ENCODE results near the gene ADGRL3.

ADGRL3 gene

GRCh38 chr4:61440321-61440720, 240.2 kb downstream of the ADGRL3 start:
- H3K4me3 ChIP-seq (ENCODE audit: extremely low read depth, insufficient read depth, low read length, poor library complexity, severe bottlenecking) = no peak overlapping the region
- no peak overlapping the region for H3K27ac ChIP-seq (ENCODE audit: low read depth, low read length, severe bottlenecking)
- H3K4me1 ChIP-seq (ENCODE audit: control insufficient read depth, insufficient read depth, low read length, poor library complexity, severe bottlenecking) = peaks cover 5% of the 10 kb centered on the region
- no peaks in the 10 kb centered on the region for H3K36me3 ChIP-seq (ENCODE audit: control insufficient read depth, insufficient read depth, low read length)
- WGBS, 2 experiments (ENCODE audit: insufficient coverage in 2 of 2) = 89% methylated on average over 3 of the region's 4 CpGs; no CpG with 5 or more reads in 1 of the 2 experiments
- no peaks in the 10 kb centered on the region for H3K9me3 ChIP-seq (ENCODE audit: control insufficient read depth, low read length)

DNA sequence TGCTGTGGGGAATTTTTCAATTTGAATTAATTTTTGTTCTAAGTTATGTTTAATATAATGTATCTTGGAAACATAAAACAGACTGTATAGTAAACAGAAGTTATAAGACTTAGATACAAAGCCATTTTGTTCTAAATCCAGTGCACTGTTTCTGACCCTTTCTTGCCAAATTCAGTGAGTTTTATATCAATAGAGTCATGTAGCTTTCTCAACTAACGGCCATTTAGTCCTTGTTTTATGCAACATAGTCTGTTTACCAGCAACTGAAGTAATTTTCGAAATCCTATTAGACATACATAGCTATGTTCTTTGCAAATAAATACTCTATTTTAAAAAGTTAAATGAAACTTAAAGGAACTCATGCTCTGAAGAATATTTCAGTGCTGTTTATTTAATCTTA, 242.8 kb downstream of the ADGRL3 start:
- no peaks in the 10 kb centered on the region for H3K36me3 ChIP-seq (ENCODE audit: control insufficient read depth, insufficient read depth, low read length)
- no peak overlapping the region for H3K27ac ChIP-seq (ENCODE audit: low read depth, low read length, severe bottlenecking)
- peaks cover 5% of the 10 kb centered on the region for H3K4me1 ChIP-seq (ENCODE audit: control insufficient read depth, insufficient read depth, low read length, poor library complexity, severe bottlenecking)
- H3K9me3 ChIP-seq (ENCODE audit: control insufficient read depth, low read length) = no peaks in the 10 kb centered on the region
- H3K4me3 ChIP-seq (ENCODE audit: extremely low read depth, insufficient read depth, low read length, poor library complexity, severe bottlenecking) = no peak overlapping the region
- WGBS, 2 experiments (ENCODE audit: insufficient coverage in 2 of 2) = no CpG with 5 or more reads among the region's 2 CpGs

GRCh38 chr4:61443813-61444510, 243.8 kb downstream of the ADGRL3 start:
- Histone ChIP-seq H3K27ac (ENCODE audit: low read depth, low read length, severe bottlenecking) (peak overlapping the region; percentile 80), H3K9me3 (ENCODE audit: control insufficient read depth, low read length) (no peaks in the 10 kb centered on the region), H3K4me1 (ENCODE audit: control insufficient read depth, insufficient read depth, low read length, poor library complexity, severe bottlenecking) (peaks cover 5% of the 10 kb centered on the region), H3K4me3 (ENCODE audit: extremely low read depth, insufficient read depth, low read length, poor library complexity, severe bottlenecking) (no peak overlapping the region), H3K36me3 (ENCODE audit: control insufficient read depth, insufficient read depth, low read length) (no peaks in the 10 kb centered on the region)
- WGBS, 2 experiments (ENCODE audit: insufficient coverage in 2 of 2) = 67 to 80% methylated on average over 1 of the region's 2 CpGs

DNA sequence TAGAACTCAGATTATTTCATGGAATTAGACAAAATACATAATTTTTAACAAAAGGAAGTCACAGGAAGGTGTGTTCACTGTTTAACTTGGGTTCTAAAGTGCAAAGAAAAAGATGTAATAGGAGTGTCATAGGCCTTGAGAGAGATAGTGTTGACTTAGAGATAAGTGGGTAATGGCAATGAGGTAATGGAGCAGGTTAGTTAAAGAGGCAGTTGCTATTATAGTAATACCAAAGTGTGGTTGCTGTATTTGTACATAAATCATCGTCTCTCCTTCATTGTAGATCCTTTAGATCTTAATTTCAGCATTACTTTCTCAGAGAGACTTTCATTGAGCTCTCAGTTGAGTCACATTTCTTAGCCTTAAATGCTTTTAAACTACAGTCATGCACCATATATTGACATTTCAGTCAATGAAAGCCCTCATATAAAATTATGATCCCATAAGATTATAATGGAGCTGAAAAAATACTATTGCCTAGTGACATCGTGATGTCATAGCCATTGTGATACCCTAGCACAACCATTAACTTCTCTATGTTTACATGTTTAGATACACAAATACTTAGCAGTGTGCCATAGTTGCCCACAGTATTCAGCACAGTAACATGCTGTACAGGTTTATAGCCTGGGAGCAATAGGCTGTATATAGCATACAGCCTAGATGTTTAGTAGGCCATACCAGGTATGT, 245.4 kb downstream of the ADGRL3 start:
- Histone ChIP-seq H3K4me3 (ENCODE audit: extremely low read depth, insufficient read depth, low read length, poor library complexity, severe bottlenecking) (no peak overlapping the region), H3K9me3 (ENCODE audit: control insufficient read depth, low read length) (no peaks in the 10 kb centered on the region), H3K36me3 (ENCODE audit: control insufficient read depth, insufficient read depth, low read length) (no peaks in the 10 kb centered on the region), H3K27ac (ENCODE audit: low read depth, low read length, severe bottlenecking) (no peak overlapping the region), H3K4me1 (ENCODE audit: control insufficient read depth, insufficient read depth, low read length, poor library complexity, severe bottlenecking) (peaks cover 5% of the 10 kb centered on the region)
- no CpG with 5 or more reads among the region's 2 CpGs for WGBS, 2 experiments (ENCODE audit: insufficient coverage in 2 of 2)

DNA sequence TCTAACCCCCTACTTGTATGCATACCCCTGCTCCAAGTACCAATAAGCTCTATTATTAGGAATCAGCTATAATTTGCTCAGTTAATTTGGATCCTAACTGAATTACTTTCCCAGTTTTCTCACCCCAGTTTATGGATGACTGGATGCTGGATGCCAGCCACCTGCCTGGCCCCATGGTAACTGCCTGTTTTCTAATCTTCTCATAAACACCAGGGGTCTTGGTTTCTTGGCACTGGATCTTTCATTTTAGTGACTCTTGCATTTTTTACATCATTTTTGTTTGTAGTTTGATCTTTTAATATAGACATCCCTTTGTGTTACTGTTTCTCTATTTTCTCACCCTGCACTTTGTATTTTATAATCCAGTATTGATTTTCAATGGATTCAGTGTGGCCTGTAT, 246.8 kb downstream of the ADGRL3 start:
- Histone ChIP-seq H3K4me1 (ENCODE audit: control insufficient read depth, insufficient read depth, low read length, poor library complexity, severe bottlenecking) (peaks cover 5% of the 10 kb centered on the region), H3K27ac (ENCODE audit: low read depth, low read length, severe bottlenecking) (no peak overlapping the region), H3K9me3 (ENCODE audit: control insufficient read depth, low read length) (no peaks in the 10 kb centered on the region), H3K4me3 (ENCODE audit: extremely low read depth, insufficient read depth, low read length, poor library complexity, severe bottlenecking) (no peak overlapping the region), H3K36me3 (ENCODE audit: control insufficient read depth, insufficient read depth, low read length) (no peaks in the 10 kb centered on the region)

DNA sequence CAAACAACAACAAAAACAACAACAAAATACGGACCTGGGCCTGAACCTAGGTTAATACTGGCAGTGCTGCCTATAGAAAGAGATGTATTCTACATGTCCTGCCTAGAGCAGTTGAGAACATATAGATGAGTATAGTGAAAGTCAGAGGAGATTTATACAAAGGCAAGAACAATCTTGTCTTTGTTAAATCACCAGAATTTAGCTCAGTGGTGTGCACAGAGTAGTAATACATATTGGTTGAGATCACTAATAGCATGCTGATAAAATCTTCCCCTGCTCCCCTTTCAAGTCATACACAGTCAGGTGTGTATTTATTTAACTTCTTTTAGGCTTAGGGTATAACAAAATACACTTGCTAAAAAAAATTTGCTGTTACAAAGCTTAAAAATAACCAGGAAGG, 247.8 kb downstream of the ADGRL3 start:
- Histone ChIP-seq H3K36me3 (ENCODE audit: control insufficient read depth, insufficient read depth, low read length) (no peaks in the 10 kb centered on the region), H3K4me3 (ENCODE audit: extremely low read depth, insufficient read depth, low read length, poor library complexity, severe bottlenecking) (no peak overlapping the region), H3K9me3 (ENCODE audit: control insufficient read depth, low read length) (no peaks in the 10 kb centered on the region), H3K27ac (ENCODE audit: low read depth, low read length, severe bottlenecking) (no peak overlapping the region), H3K4me1 (ENCODE audit: control insufficient read depth, insufficient read depth, low read length, poor library complexity, severe bottlenecking) (peaks cover 5% of the 10 kb centered on the region)
- no CpG with 5 or more reads among the region's 1 CpG for WGBS, 2 experiments (ENCODE audit: insufficient coverage in 2 of 2)

- Histone ChIP-seq H3K4me3 (ENCODE audit: extremely low read depth, insufficient read depth, low read length, poor library complexity, severe bottlenecking) (no peak overlapping the region), H3K27ac (ENCODE audit: low read depth, low read length, severe bottlenecking) (no peak overlapping the region), H3K36me3 (ENCODE audit: control insufficient read depth, insufficient read depth, low read length) (no peaks in the 10 kb centered on the region), H3K4me1 (ENCODE audit: control insufficient read depth, insufficient read depth, low read length, poor library complexity, severe bottlenecking) (no peaks in the 10 kb centered on the region), H3K9me3 (ENCODE audit: control insufficient read depth, low read length) (no peaks in the 10 kb centered on the region)
- WGBS, 2 experiments (ENCODE audit: insufficient coverage in 2 of 2) = 76 to 100% methylated on average over 1 to 3 of the region's 3 CpGs
These were observed 251.8 kb downstream of the ADGRL3 start for GRCh38 chr4:61451935-61452334.

DNA sequence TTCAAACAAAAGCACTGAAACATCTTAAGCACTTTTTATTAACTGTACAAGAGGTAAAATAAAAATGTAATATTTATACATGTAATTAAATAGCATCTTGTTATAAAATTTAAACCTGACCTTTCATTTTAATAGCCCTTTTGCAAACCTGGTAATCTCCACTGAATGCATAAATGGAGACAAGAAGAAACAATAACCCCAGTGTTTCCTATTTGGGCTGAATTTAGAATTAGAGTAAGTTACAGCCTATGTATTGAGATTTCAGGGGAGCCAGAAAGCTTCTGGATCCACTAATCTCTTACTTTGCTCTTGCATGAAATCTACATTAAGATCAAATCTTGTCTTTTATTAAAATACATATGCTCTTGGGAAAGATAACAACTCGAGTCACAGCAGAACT, 261.8 kb downstream of the ADGRL3 start:
- WGBS, 2 experiments (ENCODE audit: insufficient coverage in 2 of 2) = no CpG with 5 or more reads among the region's 1 CpG
- no peaks in the 10 kb centered on the region for H3K9me3 ChIP-seq (ENCODE audit: control insufficient read depth, low read length)
- H3K4me3 ChIP-seq (ENCODE audit: extremely low read depth, insufficient read depth, low read length, poor library complexity, severe bottlenecking) = no peak overlapping the region
- no peak overlapping the region for H3K27ac ChIP-seq (ENCODE audit: low read depth, low read length, severe bottlenecking)
- H3K4me1 ChIP-seq (ENCODE audit: control insufficient read depth, insufficient read depth, low read length, poor library complexity, severe bottlenecking) = no peaks in the 10 kb centered on the region
- H3K36me3 ChIP-seq (ENCODE audit: control insufficient read depth, insufficient read depth, low read length) = no peaks in the 10 kb centered on the region

DNA sequence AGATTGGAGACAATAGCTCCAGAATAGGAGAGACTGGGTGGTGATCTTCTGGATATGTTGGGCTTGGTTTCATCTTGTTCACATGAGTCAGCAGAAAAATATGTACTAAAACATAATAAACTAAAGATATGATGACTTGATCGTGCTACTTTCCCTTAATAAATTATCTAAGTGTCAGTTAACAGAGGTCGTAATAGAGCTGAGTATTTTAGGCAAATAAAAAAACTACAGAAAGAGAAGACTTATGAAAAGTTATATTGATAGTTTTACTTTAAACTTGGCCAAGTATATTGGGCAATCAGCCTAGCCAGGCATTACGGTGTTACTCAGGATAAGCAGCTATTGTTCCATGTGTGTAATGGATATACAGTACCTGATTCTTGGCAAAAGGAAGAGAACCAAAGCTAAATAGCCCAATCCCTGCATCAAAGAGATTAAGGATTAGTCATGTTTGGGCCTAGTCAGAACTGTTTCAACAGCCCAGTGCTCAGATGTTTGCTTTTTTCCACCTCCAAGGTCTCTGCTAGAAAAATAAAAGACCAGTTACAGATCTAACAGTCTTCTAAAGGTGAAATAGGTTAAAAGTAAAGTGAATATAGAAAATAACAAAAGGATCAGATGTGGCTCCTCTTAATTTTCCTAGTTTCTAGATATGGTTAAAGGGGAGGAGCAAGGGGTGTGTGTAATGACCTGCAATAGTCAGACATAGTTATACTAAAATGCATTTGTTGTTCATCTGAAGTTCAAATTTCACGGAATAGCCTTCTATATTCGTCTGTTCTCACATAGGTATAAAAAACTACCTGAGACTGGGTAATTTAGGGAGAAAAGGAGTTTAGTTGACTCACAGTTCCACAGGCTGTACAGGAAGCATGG, 262.6 kb downstream of the ADGRL3 start:
- 100% methylated on average over 1 to 2 of the region's 5 CpGs for WGBS, 2 experiments (ENCODE audit: insufficient coverage in 2 of 2)
- Histone ChIP-seq H3K36me3 (ENCODE audit: control insufficient read depth, insufficient read depth, low read length) (no peaks in the 10 kb centered on the region), H3K4me3 (ENCODE audit: extremely low read depth, insufficient read depth, low read length, poor library complexity, severe bottlenecking) (no peak overlapping the region), H3K4me1 (ENCODE audit: control insufficient read depth, insufficient read depth, low read length, poor library complexity, severe bottlenecking) (no peaks in the 10 kb centered on the region), H3K9me3 (ENCODE audit: control insufficient read depth, low read length) (no peaks in the 10 kb centered on the region), H3K27ac (ENCODE audit: low read depth, low read length, severe bottlenecking) (no peak overlapping the region)

- 74 to 100% methylated on average over 2 of the region's 6 CpGs for WGBS, 2 experiments (ENCODE audit: insufficient coverage in 2 of 2)
- no peak overlapping the region for H3K27ac ChIP-seq (ENCODE audit: low read depth, low read length, severe bottlenecking)
- H3K9me3 ChIP-seq (ENCODE audit: control insufficient read depth, low read length) = no peaks in the 10 kb centered on the region
These were observed 268.0 kb downstream of the ADGRL3 start for GRCh38 chr4:61468024-61468720.

More at GRCh38 chr4:61468024-61468720, 268.0 kb downstream of the ADGRL3 start:
- H3K36me3 ChIP-seq (ENCODE audit: control insufficient read depth, insufficient read depth, low read length) = no peaks in the 10 kb centered on the region
- no peak overlapping the region for H3K4me3 ChIP-seq (ENCODE audit: extremely low read depth, insufficient read depth, low read length, poor library complexity, severe bottlenecking)
- peaks cover 4% of the 10 kb centered on the region for H3K4me1 ChIP-seq (ENCODE audit: control insufficient read depth, insufficient read depth, low read length, poor library complexity, severe bottlenecking)
